ENCODE measurements around the gene IKZF1.

GRCh38 chr7:50399635-50400034 lies 95.1 kb downstream of the IKZF1 start:
- TF ChIP-seq CTCF (IDR thresholded peaks at IDR 0.05) (no peak), HMGA2 (CRISPR knock-in tag; IDR thresholded peaks at IDR 0.05) (no peak)

Measured in WTC11 (cell line).